HG03064 (cell line): ENCODE data around the gene ZNF302.
A peak's percentile ranks its signal among the peaks of the same experiment; 100 is the strongest.
"Not testable (repeated sequence)": the region's sequence is repeated elsewhere in the genome, so short reads cannot be mapped to it uniquely, and the experiment has no call there.

Source experiments
- ATAC-seq: cut with Tn5 transposase; IDR thresholded peaks from one replicate; pipeline ENCODE4 v1.9.1; 2021; ENCODE audit warnings: low read depth; ENCODE audit not compliant: unreplicated experiment

ZNF302 gene

GRCh38 chr19:34669305-34669704, 8.2 kb upstream of the ZNF302 start:
- no peak for ATAC-seq

GRCh38 chr19:34671972-34672371, 5.5 kb upstream of the ZNF302 start:
- ATAC-seq = no peak

- no peak for ATAC-seq
Measured at GRCh38 chr19:34673590-34673989, 3.9 kb upstream of the ZNF302 start.

- no peak for ATAC-seq
Measured at GRCh38 chr19:34675250-34675649, 2.2 kb upstream of the ZNF302 start.

- ATAC-seq = no peak
Measured at GRCh38 chr19:34675919-34676318, 1.6 kb upstream of the ZNF302 start.

GRCh38 chr19:34676697-34677385, 637 bp upstream of the ZNF302 start, which contains the start of gene SCGB2B2:
Gene SCGB2B2 (minus strand): TSS chr19:34677159. CDS start chr19:34594563, 82,596 bp downstream.
- ATAC-seq = peak; percentile 55

- no peak for ATAC-seq
Measured at GRCh38 chr19:34678085-34678412, 571 bp downstream of the ZNF302 start.

GRCh38 chr19:34678421-34678820, 943 bp downstream of the ZNF302 start:
- ATAC-seq = no peak

- ATAC-seq = no peak
Measured at GRCh38 chr19:34681478-34681877, 4.0 kb downstream of the ZNF302 start.

- not testable (repeated sequence) for ATAC-seq
Measured at GRCh38 chr19:34685266-34685665, 7.8 kb downstream of the ZNF302 start.

GRCh38 chr19:34686455-34686854, 9.0 kb downstream of the ZNF302 start:
- ATAC-seq = no peak

GRCh38 chr19:34687348-34687747, 9.9 kb downstream of the ZNF302 start:
- ATAC-seq = no peak

- ATAC-seq = no peak
Measured at GRCh38 chr19:34688592-34688991, 11.1 kb downstream of the ZNF302 start.

GRCh38 chr19:34690372-34690771, 12.9 kb downstream of the ZNF302 start:
- no peak for ATAC-seq

GRCh38 chr19:34692549-34692948, 15.1 kb downstream of the ZNF302 start:
- ATAC-seq = no peak

- ATAC-seq = no peak
Measured at GRCh38 chr19:34707661-34708060, 30.2 kb downstream of the ZNF302 start.

- ATAC-seq = no peak
Measured at GRCh38 chr19:34711890-34712289, 34.4 kb downstream of the ZNF302 start.

GRCh38 chr19:34712395-34713261, 35.1 kb downstream of the ZNF302 start:
- ATAC-seq = no peak

- no peak for ATAC-seq
Measured at GRCh38 chr19:34713262-34713637, 35.8 kb downstream of the ZNF302 start.

GRCh38 chr19:34715357-34715756, 37.9 kb downstream of the ZNF302 start:
- no peak for ATAC-seq

GRCh38 chr19:34722353-34722752, 44.9 kb downstream of the ZNF302 start:
- no peak for ATAC-seq

- ATAC-seq = no peak
Measured at GRCh38 chr19:34725400-34725799, 47.9 kb downstream of the ZNF302 start.
